SHP77 (cell line): Measurements from ENCODE around the gene TTLL1.

ENCODE experiments used
- DNase-seq, 2 experiments: peaks; one replicate each; lab custom pipeline; 2025; lab: John Stamatoyannopoulos, UW

TTLL1 gene

GRCh38 chr22:43088984-43089717 lies at the start of gene TTLL1:
Gene TTLL1, minus strand, starts transcription at chr22:43089391. Its CDS starts 13,805 bp downstream, at chr22:43075586.
- DNase-seq, result peak; percentile 89 to 95

- DNase-seq, result no peak
These were observed 47.6 kb upstream of the TTLL1 start for GRCh38 chr22:43136801-43137200.

- peak in 1 of 2 experiments; percentile 21 for DNase-seq
These were observed 47.1 kb upstream of the TTLL1 start for GRCh38 chr22:43136255-43136654.

GRCh38 chr22:43135565-43135964 lies 46.4 kb upstream of the TTLL1 start:
- DNase-seq, result no peak

GRCh38 chr22:43134553-43134952 lies 45.4 kb upstream of the TTLL1 start:
- no peak for DNase-seq

GRCh38 chr22:43133401-43133800 lies 44.2 kb upstream of the TTLL1 start:
- DNase-seq, result no peak

- no peak for DNase-seq
These were observed 42.7 kb upstream of the TTLL1 start for GRCh38 chr22:43131773-43132501.

GRCh38 chr22:43129426-43130425 lies 40.5 kb upstream of the TTLL1 start:
- DNase-seq, result no peak

GRCh38 chr22:43128928-43129424 lies 39.8 kb upstream of the TTLL1 start:
- peak in 1 of 2 experiments; percentile 73 for DNase-seq

GRCh38 chr22:43128116-43128515 lies 38.9 kb upstream of the TTLL1 start:
- no peak for DNase-seq

GRCh38 chr22:43127166-43127908 lies 38.1 kb upstream of the TTLL1 start:
- no peak for DNase-seq

GRCh38 chr22:43126501-43127165 lies 37.4 kb upstream of the TTLL1 start:
- DNase-seq, result no peak

GRCh38 chr22:43118953-43119458 lies 29.8 kb upstream of the TTLL1 start:
- no peak for DNase-seq

GRCh38 chr22:43118024-43118849 lies 29.0 kb upstream of the TTLL1 start:
- DNase-seq, result no peak

- no peak for DNase-seq
These were observed 27.7 kb upstream of the TTLL1 start for GRCh38 chr22:43116932-43117331.

- DNase-seq, result no peak
These were observed 25.8 kb upstream of the TTLL1 start for GRCh38 chr22:43114958-43115357.

GRCh38 chr22:43113526-43114251 lies 24.5 kb upstream of the TTLL1 start:
- no peak for DNase-seq

GRCh38 chr22:43110927-43111623 lies 21.9 kb upstream of the TTLL1 start:
- no peak for DNase-seq
